SKM-1 treated with dmso at 0.1 percent for 144 hours (cell line): ENCODE data around the gene RUNX3.
A peak's percentile ranks its signal among the peaks of the same experiment; 100 is the strongest.
"Not testable (repeated sequence)": the region's sequence is repeated elsewhere in the genome, so short reads cannot be mapped to it uniquely, and the experiment has no call there.

ENCODE experiments used
- DNase-seq: peaks from one replicate; lab custom pipeline; 2025; ENCODE audit not compliant: unreplicated experiment; lab: John Stamatoyannopoulos, UW

Gene RUNX3

DNA sequence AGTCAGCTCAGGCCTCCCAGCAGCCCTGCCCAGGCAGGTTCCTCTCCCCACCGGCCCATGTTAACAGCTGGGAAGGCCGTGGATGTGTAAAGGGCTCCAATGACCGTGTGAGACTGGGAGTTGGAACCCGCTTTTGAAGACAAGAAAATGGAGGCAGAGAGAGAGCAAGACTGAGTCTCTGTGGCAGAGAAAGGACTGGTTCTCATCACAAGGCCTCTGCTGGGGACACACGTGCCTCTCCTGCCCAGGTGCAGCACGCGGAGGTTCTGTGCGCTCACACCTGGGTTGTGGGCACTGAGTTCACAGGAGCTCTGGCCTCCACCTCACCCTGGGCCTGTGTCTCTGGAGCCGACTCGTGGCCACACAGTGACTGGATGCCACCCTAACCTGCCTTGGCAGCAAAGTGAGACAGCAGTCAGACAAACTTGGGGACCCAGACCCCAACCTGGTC, 27.0 kb downstream of the RUNX3 start:
- no peak for DNase-seq

GRCh38 chr1:24902471-24902891, 27.6 kb downstream of the RUNX3 start:
- no peak for DNase-seq

DNA sequence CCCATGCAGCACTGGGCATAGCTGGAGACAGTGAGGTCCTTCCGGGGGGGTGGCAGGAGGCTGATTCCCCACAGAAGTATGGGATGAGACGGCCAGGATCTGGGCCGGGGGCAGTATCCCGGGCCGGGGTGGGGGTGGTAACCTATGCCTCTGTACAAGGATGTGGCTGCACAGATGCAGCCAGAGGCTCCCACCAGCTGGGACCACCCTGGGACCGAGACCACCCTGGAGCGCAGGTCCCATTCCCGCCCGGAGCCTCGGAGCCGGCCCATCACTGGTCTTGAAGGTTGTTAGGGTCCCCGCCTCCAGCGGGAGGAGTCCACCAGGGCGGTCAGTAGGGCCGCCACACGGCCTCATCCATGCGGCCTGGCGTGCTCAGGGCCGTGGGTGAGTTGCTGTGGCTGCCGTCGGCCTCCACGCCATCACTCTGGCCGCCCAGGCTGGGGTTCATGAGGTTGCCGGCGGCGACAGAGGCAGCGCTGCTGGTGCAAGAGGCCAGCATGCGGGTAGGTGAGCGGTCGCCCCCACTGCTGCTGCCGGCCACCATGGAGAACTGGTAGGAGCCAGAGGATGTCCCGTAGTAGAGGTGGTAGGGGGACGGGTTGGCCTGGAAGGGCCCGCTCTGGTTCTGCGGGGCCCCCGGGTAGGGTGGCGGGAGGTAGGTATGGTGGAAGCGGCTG, 28.1 kb downstream of the RUNX3 start:
- no peak for DNase-seq

- no peak for DNase-seq
Observed at GRCh38 chr1:24900985-24901781, 28.9 kb downstream of the RUNX3 start.

DNA sequence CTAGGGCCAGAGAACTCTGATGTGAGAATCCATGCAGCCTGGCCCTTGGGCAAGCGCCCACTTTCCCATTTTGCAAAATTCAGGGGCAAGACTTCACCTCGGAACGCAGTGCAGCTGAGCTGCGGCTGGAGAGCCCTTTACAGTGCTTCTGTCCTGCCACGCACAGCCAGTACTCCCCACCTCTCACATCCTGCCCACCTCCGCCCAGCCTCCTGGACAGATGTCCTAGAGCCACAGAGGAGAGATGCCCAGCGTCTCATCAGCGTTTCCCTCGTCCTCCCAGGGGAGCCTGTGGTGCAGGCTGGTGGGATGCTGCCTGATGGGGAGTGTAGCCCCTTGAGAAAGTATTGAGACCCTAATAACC, 29.6 kb downstream of the RUNX3 start:
- no peak for DNase-seq

DNA sequence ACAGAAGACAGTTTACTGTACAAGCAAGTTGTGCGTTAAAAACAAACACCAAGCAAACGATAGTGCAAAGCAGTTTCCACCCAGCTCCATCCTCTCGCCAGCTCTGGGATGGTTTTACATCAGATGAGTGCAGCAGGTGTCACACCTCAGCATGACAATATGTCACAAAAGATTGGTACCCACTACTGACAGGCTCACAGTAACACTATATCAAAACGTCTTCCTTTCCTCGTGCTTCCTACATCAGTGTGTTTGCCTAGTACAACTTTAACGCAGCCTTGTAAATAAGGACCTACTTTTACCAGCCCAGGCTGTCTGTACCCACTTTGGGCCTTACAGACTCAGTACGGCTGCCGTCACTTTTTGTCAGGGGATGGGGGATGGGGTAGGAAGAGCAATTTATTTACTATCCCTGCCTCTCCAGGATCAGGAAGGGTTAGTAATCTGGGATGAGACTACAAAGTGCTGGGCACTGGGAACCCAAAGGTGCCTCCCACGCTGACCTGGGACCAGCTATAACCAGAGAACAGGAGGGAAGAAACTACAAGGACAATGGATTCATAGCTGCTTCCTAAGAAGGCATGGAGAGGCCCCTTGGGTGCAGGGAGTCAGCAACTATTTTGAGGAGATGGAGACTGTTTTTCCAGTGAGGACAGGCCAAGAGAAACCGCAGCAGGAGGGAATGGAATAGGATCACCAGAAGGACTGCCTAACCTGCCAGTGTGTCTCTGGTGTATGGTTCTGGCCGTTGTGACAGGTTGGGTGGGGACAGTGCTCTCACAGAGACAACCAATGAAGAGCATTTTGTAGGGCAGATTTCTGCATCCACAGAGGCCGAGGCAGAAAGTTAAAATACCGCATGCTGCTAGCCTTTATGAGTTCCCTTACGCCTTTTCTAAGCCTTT, 30.2 kb downstream of the RUNX3 start:
- DNase-seq, result no peak

DNA sequence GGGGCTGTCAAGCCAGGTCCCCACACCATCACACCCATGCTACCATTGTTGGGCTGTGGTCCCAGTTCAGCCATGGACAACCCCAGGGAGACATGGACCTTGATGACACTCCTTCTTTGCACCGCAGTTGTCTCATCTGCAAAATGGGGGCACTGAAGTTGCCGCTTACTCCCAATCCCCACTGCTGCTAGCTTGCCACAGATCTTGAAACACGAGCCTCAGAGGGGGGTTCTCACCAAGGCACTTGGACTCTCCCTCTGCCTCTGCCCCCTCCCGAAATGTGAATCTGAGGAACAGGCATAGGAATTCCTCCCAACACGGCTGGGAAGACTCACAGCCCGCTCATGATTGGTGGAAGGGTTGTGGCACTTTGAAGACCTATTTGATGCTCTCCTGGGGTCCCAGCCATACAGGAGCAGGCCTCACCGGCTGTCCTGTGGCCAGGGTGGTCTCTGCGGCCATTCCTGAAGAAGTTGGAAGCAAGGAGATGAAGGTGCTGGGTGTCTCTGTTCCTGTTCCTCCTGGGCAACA, 31.1 kb downstream of the RUNX3 start:
- no peak for DNase-seq

GRCh38 chr1:24898152-24898908, 31.7 kb downstream of the RUNX3 start:
- peak; percentile 58 for DNase-seq

DNA sequence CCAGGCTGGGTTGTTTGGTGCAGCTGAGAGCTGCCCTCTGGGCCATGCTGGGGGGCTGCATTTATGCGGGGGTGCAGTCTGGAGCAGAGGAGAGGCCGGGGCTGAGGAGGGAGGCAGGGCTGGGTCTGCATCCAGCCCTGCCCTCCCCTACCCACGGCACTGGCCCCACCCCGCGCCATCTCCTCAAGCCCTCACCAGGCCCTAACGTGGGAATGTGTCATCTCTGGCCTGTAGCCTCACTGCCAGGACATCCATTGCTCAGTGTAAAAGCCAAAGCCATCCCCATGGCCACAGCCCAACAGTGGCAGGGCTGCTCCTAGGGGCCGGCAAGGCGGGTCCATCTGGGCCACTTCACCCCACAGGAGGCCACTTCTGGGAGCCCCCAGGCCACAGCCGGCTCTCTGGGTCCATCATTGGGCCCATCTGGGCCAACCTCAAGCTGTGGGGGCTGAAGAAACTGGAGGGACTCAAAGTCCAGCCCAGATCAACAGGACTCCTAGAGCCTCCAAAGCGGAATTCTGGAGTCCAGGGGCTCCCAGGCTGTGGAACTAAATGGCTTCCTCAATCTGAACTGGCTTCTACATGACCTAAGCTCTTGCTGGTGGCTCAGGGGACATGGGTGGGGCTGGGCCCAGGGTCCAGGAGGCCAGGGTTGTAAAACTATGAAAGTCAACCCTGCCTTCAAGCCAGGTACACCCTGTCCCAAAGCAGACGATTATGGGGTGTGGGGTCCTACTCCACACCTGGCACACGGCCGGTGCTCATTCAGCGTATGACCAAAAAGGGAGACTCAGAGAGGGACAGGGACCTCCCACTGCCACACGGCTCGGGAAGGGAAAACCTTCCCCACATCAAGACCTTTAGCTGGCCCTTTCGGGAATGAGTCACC, 32.6 kb downstream of the RUNX3 start:
- no peak for DNase-seq

- DNase-seq, result no peak
Observed at GRCh38 chr1:24896596-24897262, 33.3 kb downstream of the RUNX3 start.

DNA sequence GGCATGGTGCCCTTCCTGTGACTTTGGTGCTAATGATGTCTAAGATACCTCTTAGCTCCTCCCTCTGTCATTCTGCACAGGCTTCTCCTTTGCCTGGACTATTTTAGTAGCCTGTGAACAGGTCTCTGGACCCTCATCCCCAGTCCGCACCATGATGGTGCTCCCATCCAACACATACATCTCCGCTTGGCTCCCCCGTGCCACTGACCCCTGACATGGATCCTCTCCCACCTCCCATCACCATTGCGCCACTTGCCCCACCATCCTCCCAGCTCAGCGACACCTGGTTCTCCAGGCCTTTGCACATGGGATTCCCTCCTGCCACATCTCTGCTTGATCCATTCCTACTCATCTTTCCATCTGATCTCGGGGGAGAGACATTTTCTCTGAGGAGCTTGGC, 33.9 kb downstream of the RUNX3 start:
- DNase-seq, result no peak

GRCh38 chr1:24895511-24895910, 34.6 kb downstream of the RUNX3 start:
- no peak for DNase-seq

- DNase-seq, result no peak
Observed at GRCh38 chr1:24894002-24894401, 36.1 kb downstream of the RUNX3 start.

DNA sequence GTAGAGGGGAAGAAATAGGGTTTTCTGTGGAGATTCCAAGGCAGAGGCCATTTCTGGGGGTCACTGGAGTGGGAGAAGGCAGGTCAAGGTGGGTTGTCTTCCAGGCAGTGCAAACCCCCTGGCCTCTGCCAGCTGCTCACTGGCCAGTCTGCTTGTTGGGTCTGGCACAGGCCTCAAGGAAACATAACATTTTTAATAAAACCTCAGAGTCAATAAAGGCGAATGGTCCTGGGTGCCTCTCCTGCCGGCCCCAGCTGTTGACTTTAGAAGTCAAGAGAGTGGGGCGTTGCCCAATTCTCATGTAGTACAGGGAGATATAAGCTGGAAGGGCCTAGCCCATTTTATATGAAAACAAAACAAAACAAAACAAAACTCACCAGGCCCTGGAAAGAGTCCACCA, 36.6 kb downstream of the RUNX3 start:
- DNase-seq, result no peak

DNA sequence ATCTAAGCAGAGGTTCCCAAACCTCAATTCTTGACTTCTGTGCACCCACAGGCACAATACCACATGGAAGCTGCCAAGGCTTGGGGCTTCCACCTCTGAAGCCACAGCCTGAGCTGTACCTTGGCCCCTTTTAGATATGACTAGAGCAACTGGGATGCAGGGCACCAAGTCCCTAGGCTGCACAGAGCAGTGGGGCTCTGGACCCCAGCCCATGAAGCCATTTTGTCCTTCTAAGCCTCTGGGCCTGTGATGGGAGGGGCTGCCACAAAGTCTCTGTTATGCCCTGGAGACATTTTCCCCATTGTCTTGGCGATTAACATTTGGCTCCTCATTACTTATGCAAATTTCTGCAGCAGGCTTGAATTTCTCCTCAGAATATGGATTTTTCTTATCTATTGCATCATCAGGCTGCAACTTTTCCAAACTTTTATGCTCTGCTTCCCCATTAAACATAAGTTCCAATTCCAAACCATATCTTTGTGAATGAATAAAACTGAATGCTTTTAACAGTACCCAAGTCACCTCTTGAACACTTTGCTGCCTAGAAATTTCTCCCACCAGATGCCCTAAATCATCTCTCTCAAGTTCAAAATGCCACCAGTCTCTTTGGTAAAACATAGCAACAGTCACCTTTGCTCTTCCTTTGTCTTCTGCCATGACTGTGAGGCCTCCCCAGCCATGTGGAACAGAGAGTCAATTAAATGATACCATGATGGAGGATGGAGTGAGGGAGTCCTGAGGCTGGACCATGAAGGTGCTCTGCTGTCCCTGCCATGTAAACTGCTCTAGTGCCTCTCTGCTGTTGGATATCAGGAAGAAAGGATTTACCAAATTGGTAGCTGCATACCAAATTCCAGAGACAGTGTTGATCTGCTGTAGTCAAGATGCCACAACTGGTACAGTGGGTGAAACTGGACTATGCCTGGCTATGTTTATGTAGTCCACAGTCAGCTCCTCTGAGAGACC, 37.6 kb downstream of the RUNX3 start:
- no peak for DNase-seq

DNA sequence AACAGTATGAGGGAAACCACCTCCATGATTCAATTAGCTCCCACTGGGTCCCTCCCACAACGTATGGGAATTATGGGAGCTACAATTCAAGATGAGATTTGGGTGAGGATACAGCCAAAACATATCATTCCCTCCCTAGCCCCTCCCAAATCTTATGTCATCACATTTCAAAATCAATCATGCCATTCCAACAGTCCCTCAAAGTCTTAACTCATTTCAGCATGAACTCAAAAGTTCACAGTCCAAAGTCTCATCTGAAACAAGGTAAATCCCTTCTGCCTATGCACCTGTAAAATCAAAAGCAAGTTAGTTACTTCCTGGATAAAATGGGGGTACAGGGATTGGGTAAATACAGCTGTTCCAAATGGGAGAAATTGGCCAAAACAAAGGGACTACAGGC, 38.7 kb downstream of the RUNX3 start:
- DNase-seq, result not testable (repeated sequence)

- no peak for DNase-seq
Observed at GRCh38 chr1:24890887-24891286, 39.2 kb downstream of the RUNX3 start.
